TTC549 (cell line): ENCODE results near the gene TEX22.

Experiments
- FAIRE-seq: peaks from 2 replicates; lab custom pipeline; 2012; peaks lifted over from hg19 to GRCh38; lab: Jason Lieb, UNC

TEX22 gene

GRCh38 chr14:105366386-105367074 is 31.8 kb upstream of the TEX22 start:
- no peak for FAIRE-seq

- FAIRE-seq: no peak
Observed at GRCh38 chr14:105367116-105368031, 31.0 kb upstream of the TEX22 start.

- no peak for FAIRE-seq
Observed at GRCh38 chr14:105368032-105368417, 30.3 kb upstream of the TEX22 start.

- no peak for FAIRE-seq
Observed at GRCh38 chr14:105368426-105368825, 29.9 kb upstream of the TEX22 start.

- FAIRE-seq: no peak
Observed at GRCh38 chr14:105368910-105369652, 29.3 kb upstream of the TEX22 start.

GRCh38 chr14:105369653-105370040 is 28.7 kb upstream of the TEX22 start:
- no peak for FAIRE-seq

- no peak for FAIRE-seq
Observed at GRCh38 chr14:105374389-105374788, 23.9 kb upstream of the TEX22 start.

GRCh38 chr14:105375635-105376057 is 22.7 kb upstream of the TEX22 start:
- no peak for FAIRE-seq

- FAIRE-seq: no peak
Observed at GRCh38 chr14:105376521-105377440, 21.6 kb upstream of the TEX22 start.

GRCh38 chr14:105377555-105378182 is 20.7 kb upstream of the TEX22 start:
- no peak for FAIRE-seq

- FAIRE-seq: no peak
Observed at GRCh38 chr14:105378199-105378598, 20.1 kb upstream of the TEX22 start.

GRCh38 chr14:105378873-105379685 is 19.3 kb upstream of the TEX22 start:
- FAIRE-seq: no peak

GRCh38 chr14:105379946-105380345 is 18.4 kb upstream of the TEX22 start:
- no peak for FAIRE-seq

GRCh38 chr14:105380756-105381155 is 17.6 kb upstream of the TEX22 start:
- FAIRE-seq: no peak

GRCh38 chr14:105381446-105382342 is 16.6 kb upstream of the TEX22 start:
- FAIRE-seq: no peak

- FAIRE-seq: no peak
Observed at GRCh38 chr14:105382343-105383082, 15.8 kb upstream of the TEX22 start.

GRCh38 chr14:105383083-105383730 is 15.1 kb upstream of the TEX22 start:
- FAIRE-seq: no peak

- FAIRE-seq: no peak
Observed at GRCh38 chr14:105384041-105384557, 14.2 kb upstream of the TEX22 start.
